OCI-LY3 (cell line): ENCODE results near the gene SH3RF3.

Experiments
- EZH2phosphoT487 ChIP-seq: fragments of 200-600 bp; shearing (Covaris generic); IDR thresholded peaks from 2 replicates; pipeline ENCODE4 v1.6.1; 2018; ENCODE audit warnings: antibody characterized with exemption, mixed run types, low read depth
- TF ChIP-seq, protein P1 (sequence below): fragments of 200-600, 300-600 bp; sonication (generic); IDR thresholded peaks from 2 replicates; pipeline ENCODE4 v1.5.1; 2014; ENCODE audit warnings: antibody characterized with exemption, low read length, low read depth

GRCh38 chr2:109317471-109318095, 188.6 kb downstream of the SH3RF3 start:
- TF ChIP-seq, protein P1, sequence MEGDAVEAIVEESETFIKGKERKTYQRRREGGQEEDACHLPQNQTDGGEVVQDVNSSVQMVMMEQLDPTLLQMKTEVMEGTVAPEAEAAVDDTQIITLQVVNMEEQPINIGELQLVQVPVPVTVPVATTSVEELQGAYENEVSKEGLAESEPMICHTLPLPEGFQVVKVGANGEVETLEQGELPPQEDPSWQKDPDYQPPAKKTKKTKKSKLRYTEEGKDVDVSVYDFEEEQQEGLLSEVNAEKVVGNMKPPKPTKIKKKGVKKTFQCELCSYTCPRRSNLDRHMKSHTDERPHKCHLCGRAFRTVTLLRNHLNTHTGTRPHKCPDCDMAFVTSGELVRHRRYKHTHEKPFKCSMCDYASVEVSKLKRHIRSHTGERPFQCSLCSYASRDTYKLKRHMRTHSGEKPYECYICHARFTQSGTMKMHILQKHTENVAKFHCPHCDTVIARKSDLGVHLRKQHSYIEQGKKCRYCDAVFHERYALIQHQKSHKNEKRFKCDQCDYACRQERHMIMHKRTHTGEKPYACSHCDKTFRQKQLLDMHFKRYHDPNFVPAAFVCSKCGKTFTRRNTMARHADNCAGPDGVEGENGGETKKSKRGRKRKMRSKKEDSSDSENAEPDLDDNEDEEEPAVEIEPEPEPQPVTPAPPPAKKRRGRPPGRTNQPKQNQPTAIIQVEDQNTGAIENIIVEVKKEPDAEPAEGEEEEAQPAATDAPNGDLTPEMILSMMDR: no peak
- TF ChIP-seq EZH2phosphoT487: no peak
